ENCODE measurements around the gene VPS37B. TPM values are rescaled to one million over a fixed set of nuclear protein-coding genes. Genes with fewer than 3 reads are reported as not detected.

The VPS37B gene
- total RNA-seq, 6 experiments from 2014 or later = 5.2 to 6.7 (median 6.0) TPM

DNA sequence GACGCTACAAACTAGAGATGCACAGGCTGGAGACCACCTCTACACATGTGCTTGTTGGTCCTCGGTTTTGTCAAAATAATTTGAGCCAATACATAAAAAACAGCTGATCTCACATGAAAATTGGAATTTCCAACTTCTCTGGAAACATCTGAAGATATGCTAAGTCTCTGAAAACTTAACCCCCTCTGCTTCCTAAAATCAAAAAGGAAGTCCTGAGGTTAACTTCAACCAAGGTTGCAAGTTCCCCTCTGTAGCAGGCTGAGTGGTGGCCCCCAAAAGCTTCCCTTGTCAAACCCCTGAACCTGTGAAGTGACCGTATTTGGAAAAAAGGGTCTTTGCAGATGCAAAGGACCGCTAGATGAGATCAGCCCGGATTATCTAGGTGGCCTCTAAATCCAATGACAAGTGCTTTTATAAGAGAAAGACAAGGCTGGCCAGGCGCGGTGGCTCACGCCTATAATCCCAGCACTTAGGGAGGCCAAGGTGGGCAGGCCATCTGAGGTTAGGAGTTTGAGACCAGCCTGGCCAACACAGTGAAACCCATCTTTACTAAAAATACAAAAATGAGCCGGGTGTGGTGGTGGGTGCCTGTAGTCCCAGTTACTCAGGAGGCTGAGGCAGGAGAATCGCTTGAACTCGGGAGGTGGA, 32.0 kb upstream of the VPS37B start:
- ATAC-seq = no peak
- WGBS (ENCODE audit: insufficient coverage, low coverage, low lambda C conversion rate, missing lambda C conversion rate) = 78% methylated on average over 10 of the region's 11 CpGs
- no peak overlapping the region for H3K27ac ChIP-seq
- no peak for TF ChIP-seq POLR2A (IDR thresholded peaks at IDR 0.05)
- TF ChIP-seq, protein P1, sequence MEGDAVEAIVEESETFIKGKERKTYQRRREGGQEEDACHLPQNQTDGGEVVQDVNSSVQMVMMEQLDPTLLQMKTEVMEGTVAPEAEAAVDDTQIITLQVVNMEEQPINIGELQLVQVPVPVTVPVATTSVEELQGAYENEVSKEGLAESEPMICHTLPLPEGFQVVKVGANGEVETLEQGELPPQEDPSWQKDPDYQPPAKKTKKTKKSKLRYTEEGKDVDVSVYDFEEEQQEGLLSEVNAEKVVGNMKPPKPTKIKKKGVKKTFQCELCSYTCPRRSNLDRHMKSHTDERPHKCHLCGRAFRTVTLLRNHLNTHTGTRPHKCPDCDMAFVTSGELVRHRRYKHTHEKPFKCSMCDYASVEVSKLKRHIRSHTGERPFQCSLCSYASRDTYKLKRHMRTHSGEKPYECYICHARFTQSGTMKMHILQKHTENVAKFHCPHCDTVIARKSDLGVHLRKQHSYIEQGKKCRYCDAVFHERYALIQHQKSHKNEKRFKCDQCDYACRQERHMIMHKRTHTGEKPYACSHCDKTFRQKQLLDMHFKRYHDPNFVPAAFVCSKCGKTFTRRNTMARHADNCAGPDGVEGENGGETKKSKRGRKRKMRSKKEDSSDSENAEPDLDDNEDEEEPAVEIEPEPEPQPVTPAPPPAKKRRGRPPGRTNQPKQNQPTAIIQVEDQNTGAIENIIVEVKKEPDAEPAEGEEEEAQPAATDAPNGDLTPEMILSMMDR (IDR thresholded peaks at IDR 0.05) = no peak
- no peaks in the 10 kb centered on the region for H3K36me3 ChIP-seq
- no peak overlapping the region for H3K4me3 ChIP-seq
- H3K4me1 ChIP-seq = peaks cover 0 to 8% (median 2%) of the 10 kb centered on the region in 4 donors
- intact Hi-C loops (cut with DNase I) = no loop called here
- H3K9me3 ChIP-seq = no peaks in the 10 kb centered on the region
- DNase-seq = no peak
- no peaks in the 10 kb centered on the region for H3K27me3 ChIP-seq

DNA sequence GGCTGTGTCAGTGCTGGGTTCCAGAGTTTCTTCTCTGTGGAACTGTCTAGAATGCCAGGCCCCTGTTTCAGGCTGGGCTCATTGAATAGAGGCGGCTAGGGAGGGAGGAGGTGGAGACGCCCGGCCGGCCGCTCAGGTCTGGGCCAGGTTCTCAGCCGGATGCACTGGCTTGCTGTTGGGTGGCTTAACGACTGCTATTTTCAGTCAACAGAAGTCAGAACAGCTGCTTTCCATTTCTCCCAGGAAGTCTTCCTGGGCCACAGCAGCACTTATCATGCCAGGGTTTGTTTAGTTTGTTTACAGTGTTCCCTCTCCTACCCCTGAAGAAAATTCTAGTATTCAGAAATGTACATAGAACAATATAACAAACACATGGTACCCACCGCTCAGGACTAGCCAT, 26.0 kb upstream of the VPS37B start:
- H3K4me1 ChIP-seq = peaks cover 0 to 16% (median 5%) of the 10 kb centered on the region in 4 donors
- H3K9me3 ChIP-seq = no peaks in the 10 kb centered on the region
- no peak overlapping the region for H3K27ac ChIP-seq
- H3K4me3 ChIP-seq = no peak overlapping the region
- WGBS (ENCODE audit: insufficient coverage, low coverage, low lambda C conversion rate, missing lambda C conversion rate) = 94% methylated on average over 3 of the region's 8 CpGs
- TF ChIP-seq, protein P1 (IDR thresholded peaks at IDR 0.05) = no peak
- no peak for TF ChIP-seq POLR2A (IDR thresholded peaks at IDR 0.05)
- ATAC-seq (no peak), DNase-seq (no peak)
- no peaks in the 10 kb centered on the region for H3K27me3 ChIP-seq
- no peaks in the 10 kb centered on the region for H3K36me3 ChIP-seq
- intact Hi-C loops (cut with DNase I) = no loop called here

DNA sequence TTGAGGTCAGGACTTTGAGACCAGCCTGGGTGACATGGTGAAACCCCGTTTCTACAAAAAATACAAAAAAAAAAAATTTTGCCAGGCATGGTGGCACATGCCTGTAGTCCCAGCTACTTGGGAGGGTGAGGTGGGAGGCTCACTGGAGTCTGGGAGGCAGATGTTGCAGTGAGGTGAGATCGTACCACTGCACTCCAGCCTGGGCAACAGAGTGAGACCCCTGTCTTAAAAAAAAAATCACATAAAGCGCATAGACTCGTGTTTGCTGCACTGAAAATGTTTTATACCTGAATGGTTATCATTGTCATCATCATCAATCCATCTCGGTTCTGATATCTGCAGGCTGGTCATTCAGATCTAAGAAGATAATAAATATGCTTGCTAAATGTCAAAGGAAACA, 24.8 kb upstream of the VPS37B start:
- WGBS (ENCODE audit: insufficient coverage, low coverage, low lambda C conversion rate, missing lambda C conversion rate) = 93% methylated on average over 4 of the region's 5 CpGs
- H3K4me1 ChIP-seq = peaks cover 0 to 16% (median 5%) of the 10 kb centered on the region in 4 donors
- DNase-seq (no peak), ATAC-seq (no peak)
- intact Hi-C loops (cut with DNase I) = no loop called here
- H3K27me3 ChIP-seq = no peaks in the 10 kb centered on the region
- TF ChIP-seq, protein P1 (IDR thresholded peaks at IDR 0.05) = no peak
- TF ChIP-seq POLR2A (IDR thresholded peaks at IDR 0.05) = no peak
- H3K9me3 ChIP-seq = no peaks in the 10 kb centered on the region
- H3K36me3 ChIP-seq = no peaks in the 10 kb centered on the region
- no peak overlapping the region for H3K27ac ChIP-seq
- no peak overlapping the region for H3K4me3 ChIP-seq

DNA sequence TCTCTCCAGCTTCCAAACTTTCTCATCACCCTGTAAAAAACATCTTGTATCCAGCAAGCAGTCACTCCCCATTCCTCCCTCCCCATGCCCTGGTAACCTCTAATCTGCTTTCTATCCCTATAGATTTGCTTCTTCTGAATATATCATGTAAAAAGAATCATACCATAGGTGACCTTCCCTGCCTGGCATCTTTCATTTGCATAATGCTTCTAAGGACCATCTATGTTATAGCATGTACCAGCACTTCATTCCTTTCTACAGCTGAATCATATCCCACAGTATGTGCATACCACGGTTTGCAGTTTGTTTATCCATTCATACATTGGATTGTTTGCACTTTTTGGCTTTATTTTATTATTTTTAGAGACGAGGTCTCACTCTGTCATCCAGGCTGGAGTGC, 22.9 kb upstream of the VPS37B start:
- 67% methylated on average over 2 of the region's 2 CpGs for WGBS (ENCODE audit: insufficient coverage, low coverage, low lambda C conversion rate, missing lambda C conversion rate)
- no peak for DNase-seq
- no peak for TF ChIP-seq POLR2A (IDR thresholded peaks at IDR 0.05)
- TF ChIP-seq, protein P1 (IDR thresholded peaks at IDR 0.05) = no peak
- H3K4me1 ChIP-seq = peaks cover 0 to 16% (median 5%) of the 10 kb centered on the region in 4 donors
- no peaks in the 10 kb centered on the region for H3K9me3 ChIP-seq
- intact Hi-C loops (cut with DNase I) = no loop called here
- no peak overlapping the region for H3K4me3 ChIP-seq
- ATAC-seq = no peak
- H3K27ac ChIP-seq = no peak overlapping the region
- H3K36me3 ChIP-seq = no peaks in the 10 kb centered on the region
- H3K27me3 ChIP-seq = no peaks in the 10 kb centered on the region

Data from right lobe of liver (tissue), 6 donors.